Neural cell (in vitro differentiated cells): ENCODE data around the gene TYROBP. TPM values are rescaled to one million over a fixed set of nuclear protein-coding genes. Genes with fewer than 3 reads are reported as not detected.
"Not testable (repeated sequence)": the region's sequence is repeated elsewhere in the genome, so short reads cannot be mapped to it uniquely, and the experiment has no call there.

Experiments used
- H2AFZ ChIP-seq: fragments of 200-600, 300-800 bp; sonication (generic), shearing (Covaris generic); 2 replicates; pipeline ENCODE4 v1.6.0; 2014; ENCODE audit warnings: low read depth, mild to moderate bottlenecking, antibody characterized with exemption, low read length, moderate library complexity
- H3F3A ChIP-seq: fragments of 200-600 bp; shearing (Covaris generic); 2 replicates; pipeline ENCODE4 v1.6.1; 2016; ENCODE audit warnings: mild to moderate bottlenecking, moderate library complexity, mixed read lengths, antibody characterized with exemption, low read length; ENCODE audit not compliant: insufficient read depth, poor library complexity, severe bottlenecking
- H3K27ac ChIP-seq: fragments of 200-600, 300-800 bp; sonication (generic), shearing (Covaris generic); 2 replicates; pipeline ENCODE4 v1.5.1; 2014; ENCODE audit warnings: mild to moderate bottlenecking, low read length, moderate library complexity
- H3K27me3 ChIP-seq: fragments of 300-800, 200-600 bp; sonication (generic), shearing (Covaris generic); 2 replicates; pipeline ENCODE4 v1.6.0; 2014; ENCODE audit warnings: mild to moderate bottlenecking, low read depth, low read length, moderate library complexity; ENCODE audit not compliant: insufficient read depth
- H3K36me3 ChIP-seq: fragments of 300-800, 200-600 bp; sonication (generic), shearing (Covaris generic); 2 replicates; pipeline ENCODE4 v1.5.1; 2014; ENCODE audit warnings: mild to moderate bottlenecking, antibody characterized with exemption, low read length, moderate library complexity; ENCODE audit not compliant: insufficient read depth
- H3K4me2 ChIP-seq: fragments of 300-800, 200-600 bp; sonication (generic), shearing (Covaris generic); 2 replicates; pipeline ENCODE4 v1.6.0; 2014; ENCODE audit warnings: mild to moderate bottlenecking, low read length
- H3K4me3 ChIP-seq: fragments of 300-800, 200-600 bp; sonication (generic), shearing (Covaris generic); 2 replicates; pipeline ENCODE4 v1.5.1; 2014; ENCODE audit warnings: mild to moderate bottlenecking, low read length, moderate library complexity
- H3K79me2 ChIP-seq: fragments of 200-600 bp; shearing (Covaris generic); replicated peaks from 2 replicates; pipeline ENCODE4 v1.6.0; 2014; ENCODE audit warnings: mild to moderate bottlenecking, low read length, moderate library complexity; ENCODE audit not compliant: insufficient read depth
- H3K9ac ChIP-seq: fragments of 300-800, 200-600 bp; sonication (generic), shearing (Covaris generic); 2 replicates; pipeline ENCODE4 v1.6.1; 2016; ENCODE audit warnings: mild to moderate bottlenecking, low read length, mixed read lengths
- H3K9me2 ChIP-seq: fragments of 200-600 bp; shearing (Covaris generic); 2 replicates; pipeline ENCODE4 v1.6.1; 2016; ENCODE audit warnings: mild to moderate bottlenecking, low read length, mixed read lengths; ENCODE audit not compliant: insufficient read depth
- H3K9me3 ChIP-seq: fragments of 200-600, 300-800 bp; sonication (generic), shearing (Covaris generic); 2 replicates; pipeline ENCODE4 v1.6.1; 2016; ENCODE audit warnings: mild to moderate bottlenecking, mixed run types, low read length, moderate library complexity, mixed read lengths
- H4K20me1 ChIP-seq: fragments of 200-600 bp; shearing (Covaris generic); 2 replicates; pipeline ENCODE4 v1.6.1; 2016; ENCODE audit warnings: mild to moderate bottlenecking, mixed run types; ENCODE audit not compliant: insufficient read depth
- EP300 ChIP-seq: fragments of 450-650 bp; conservative IDR thresholded peaks from 2 replicates; pipeline ENCODE4 v1.6.1; 2014; ENCODE audit warnings: antibody characterized with exemption, mild to moderate bottlenecking, moderate library complexity; ENCODE audit not compliant: poor library complexity, severe bottlenecking
- EZH2 ChIP-seq: fragments of 200-600, 300-800 bp; shearing (Covaris generic), sonication (generic); IDR thresholded peaks from 2 replicates; pipeline ENCODE4 v1.6.1; 2014; ENCODE audit warnings: antibody characterized with exemption, low read length, borderline replicate concordance, mild to moderate bottlenecking; ENCODE audit not compliant: insufficient read depth, poor library complexity, severe bottlenecking
- MXI1 ChIP-seq: fragments of 450-650 bp; conservative IDR thresholded peaks from 2 replicates; pipeline ENCODE4 v1.6.1; 2014; ENCODE audit warnings: antibody characterized with exemption, mild to moderate bottlenecking; ENCODE audit not compliant: poor library complexity, severe bottlenecking
- POLR2AphosphoS5 ChIP-seq: IDR thresholded peaks from 2 replicates; pipeline ENCODE4 v1.6.1; 2012
- RAD21 ChIP-seq: fragments of 450-650 bp; conservative IDR thresholded peaks from 2 replicates; pipeline ENCODE4 v1.6.1; 2014; ENCODE audit warnings: antibody characterized with exemption, mild to moderate bottlenecking, moderate library complexity
- SMC3 ChIP-seq: fragments of 450-650 bp; conservative IDR thresholded peaks from 2 replicates; pipeline ENCODE4 v1.6.1; 2014; ENCODE audit warnings: antibody characterized with exemption, mild to moderate bottlenecking, moderate library complexity; ENCODE audit not compliant: poor library complexity
- TAF1 ChIP-seq: IDR thresholded peaks from 2 replicates; pipeline ENCODE4 v1.6.1; 2012; ENCODE audit warnings: low read depth
- polyA minus RNA-seq: library from RNA; depleted of rRNA, polyadenylated mRNA; stranded (reverse); fragments of >200 nt; gene quantifications from 2 replicates; pipeline ENCODE4 v1.2.3, GENCODE V29; 2014
- polyA plus RNA-seq: library from polyadenylated mRNA; depleted of rRNA; stranded (reverse); fragments of >200 nt; gene quantifications from 2 replicates; pipeline ENCODE4 v1.2.3, GENCODE V29; 2014
- TF ChIP-seq, protein P1 (sequence below): IDR thresholded peaks from 2 replicates; pipeline ENCODE4 v1.6.1; 2012; ENCODE audit warnings: borderline replicate concordance
- TF ChIP-seq, protein P2 (sequence below): fragments of 450-650 bp; IDR thresholded peaks from 2 replicates; pipeline ENCODE4 v1.5.1; 2014; ENCODE audit warnings: antibody characterized with exemption, mild to moderate bottlenecking, moderate library complexity; ENCODE audit not compliant: poor library complexity, severe bottlenecking

The TYROBP gene
- polyA plus RNA-seq (not detected in 2 replicates), polyA minus RNA-seq (not detected in 2 replicates)

DNA sequence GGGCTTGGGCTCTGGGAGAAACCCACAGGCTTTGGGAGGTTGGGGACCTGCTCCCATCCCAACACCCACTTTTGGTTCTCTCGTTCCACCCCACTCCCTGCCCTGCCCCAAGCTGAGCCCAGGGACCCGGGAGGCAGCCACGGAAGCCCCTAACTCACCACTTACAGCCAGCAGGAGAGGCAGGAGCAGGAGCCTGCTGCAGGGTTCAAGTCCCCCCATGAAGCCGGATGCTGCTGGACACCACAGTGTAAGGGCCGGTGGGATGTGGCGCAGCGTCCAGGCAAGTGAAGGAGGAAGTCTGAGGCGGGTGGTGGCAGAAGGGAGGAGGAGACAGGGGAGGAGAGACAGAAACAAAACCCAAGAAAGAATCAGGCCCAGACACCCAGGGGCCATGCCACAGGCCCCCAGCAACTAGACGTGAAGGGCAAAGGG, at the start of gene TYROBP:
TSS of gene TYROBP (minus strand) at position 286 of the 432 bp plus-strand sequence. CDS start at position 219, 67 bp downstream.
- Histone ChIP-seq H3K4me2 (no peak within 1 kb of the TSS), H2AFZ (no peak within 1 kb of the TSS), H3K27me3 (peaks cover 5% of the 10 kb centered on the region), H3K9ac (no peak within 1 kb of the TSS), H3K79me2 (no peaks in the 10 kb centered on the region), H3F3A (no peaks in the 10 kb centered on the region), H3K4me3 (no peak within 1 kb of the TSS), H3K36me3 (no peaks in the 10 kb centered on the region), H3K27ac (no peak within 1 kb of the TSS), H3K9me2 (no peaks in the 10 kb centered on the region), H4K20me1 (no peaks in the 10 kb centered on the region), H3K9me3 (no peaks in the 10 kb centered on the region)
- TF ChIP-seq, protein P1, sequence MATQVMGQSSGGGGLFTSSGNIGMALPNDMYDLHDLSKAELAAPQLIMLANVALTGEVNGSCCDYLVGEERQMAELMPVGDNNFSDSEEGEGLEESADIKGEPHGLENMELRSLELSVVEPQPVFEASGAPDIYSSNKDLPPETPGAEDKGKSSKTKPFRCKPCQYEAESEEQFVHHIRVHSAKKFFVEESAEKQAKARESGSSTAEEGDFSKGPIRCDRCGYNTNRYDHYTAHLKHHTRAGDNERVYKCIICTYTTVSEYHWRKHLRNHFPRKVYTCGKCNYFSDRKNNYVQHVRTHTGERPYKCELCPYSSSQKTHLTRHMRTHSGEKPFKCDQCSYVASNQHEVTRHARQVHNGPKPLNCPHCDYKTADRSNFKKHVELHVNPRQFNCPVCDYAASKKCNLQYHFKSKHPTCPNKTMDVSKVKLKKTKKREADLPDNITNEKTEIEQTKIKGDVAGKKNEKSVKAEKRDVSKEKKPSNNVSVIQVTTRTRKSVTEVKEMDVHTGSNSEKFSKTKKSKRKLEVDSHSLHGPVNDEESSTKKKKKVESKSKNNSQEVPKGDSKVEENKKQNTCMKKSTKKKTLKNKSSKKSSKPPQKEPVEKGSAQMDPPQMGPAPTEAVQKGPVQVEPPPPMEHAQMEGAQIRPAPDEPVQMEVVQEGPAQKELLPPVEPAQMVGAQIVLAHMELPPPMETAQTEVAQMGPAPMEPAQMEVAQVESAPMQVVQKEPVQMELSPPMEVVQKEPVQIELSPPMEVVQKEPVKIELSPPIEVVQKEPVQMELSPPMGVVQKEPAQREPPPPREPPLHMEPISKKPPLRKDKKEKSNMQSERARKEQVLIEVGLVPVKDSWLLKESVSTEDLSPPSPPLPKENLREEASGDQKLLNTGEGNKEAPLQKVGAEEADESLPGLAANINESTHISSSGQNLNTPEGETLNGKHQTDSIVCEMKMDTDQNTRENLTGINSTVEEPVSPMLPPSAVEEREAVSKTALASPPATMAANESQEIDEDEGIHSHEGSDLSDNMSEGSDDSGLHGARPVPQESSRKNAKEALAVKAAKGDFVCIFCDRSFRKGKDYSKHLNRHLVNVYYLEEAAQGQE: no peak
- TF ChIP-seq EZH2: no peak
- no peak for TF ChIP-seq EP300
- TF ChIP-seq MXI1: no peak
- no peak for TF ChIP-seq POLR2AphosphoS5
- TF ChIP-seq SMC3: no peak
- TF ChIP-seq RAD21: no peak
- no peak for TF ChIP-seq TAF1
- TF ChIP-seq, protein P2, sequence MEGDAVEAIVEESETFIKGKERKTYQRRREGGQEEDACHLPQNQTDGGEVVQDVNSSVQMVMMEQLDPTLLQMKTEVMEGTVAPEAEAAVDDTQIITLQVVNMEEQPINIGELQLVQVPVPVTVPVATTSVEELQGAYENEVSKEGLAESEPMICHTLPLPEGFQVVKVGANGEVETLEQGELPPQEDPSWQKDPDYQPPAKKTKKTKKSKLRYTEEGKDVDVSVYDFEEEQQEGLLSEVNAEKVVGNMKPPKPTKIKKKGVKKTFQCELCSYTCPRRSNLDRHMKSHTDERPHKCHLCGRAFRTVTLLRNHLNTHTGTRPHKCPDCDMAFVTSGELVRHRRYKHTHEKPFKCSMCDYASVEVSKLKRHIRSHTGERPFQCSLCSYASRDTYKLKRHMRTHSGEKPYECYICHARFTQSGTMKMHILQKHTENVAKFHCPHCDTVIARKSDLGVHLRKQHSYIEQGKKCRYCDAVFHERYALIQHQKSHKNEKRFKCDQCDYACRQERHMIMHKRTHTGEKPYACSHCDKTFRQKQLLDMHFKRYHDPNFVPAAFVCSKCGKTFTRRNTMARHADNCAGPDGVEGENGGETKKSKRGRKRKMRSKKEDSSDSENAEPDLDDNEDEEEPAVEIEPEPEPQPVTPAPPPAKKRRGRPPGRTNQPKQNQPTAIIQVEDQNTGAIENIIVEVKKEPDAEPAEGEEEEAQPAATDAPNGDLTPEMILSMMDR: no peak

DNA sequence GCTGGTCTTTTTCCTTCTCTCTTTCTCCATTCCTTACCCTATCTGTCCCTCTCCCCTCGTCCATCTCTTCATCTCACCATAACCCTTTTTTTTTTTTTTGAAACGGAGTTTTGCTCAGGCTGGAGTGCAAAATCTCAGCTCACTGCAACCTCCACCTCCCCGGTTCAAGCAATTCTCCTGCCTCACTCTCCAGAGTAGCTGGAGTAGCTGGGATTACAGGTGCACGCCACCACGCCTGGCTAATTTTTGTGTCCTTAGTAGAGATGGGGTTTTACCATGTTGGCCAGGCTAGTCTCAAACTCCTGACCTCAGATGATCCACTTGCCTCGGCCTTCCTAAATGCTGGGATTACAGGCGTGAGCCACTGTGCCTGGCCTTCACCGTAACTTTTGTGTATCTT, 49.3 kb upstream of the TYROBP start:
- H3K4me2 ChIP-seq, H3F3A ChIP-seq, H3K36me3 ChIP-seq, H4K20me1 ChIP-seq, H3K9me3 ChIP-seq, H2AFZ ChIP-seq, H3K79me2 ChIP-seq, H3K9ac ChIP-seq, H3K27ac ChIP-seq, H3K4me3 ChIP-seq, H3K9me2 ChIP-seq: not testable (repeated sequence)
- peaks cover 32% of the 10 kb centered on the region for H3K27me3 ChIP-seq
